AG20443 (cell line): ENCODE measurements around the gene GLRX.
"Not testable (repeated sequence)": the region's sequence is repeated elsewhere in the genome, so short reads cannot be mapped to it uniquely, and the experiment has no call there.

ENCODE experiments used
- DNase-seq: peaks from one replicate; pipeline ENCODE4 v3.0.0; 2012; ENCODE audit warnings: low spot score, mixed read lengths

GLRX gene

GRCh38 chr5:95822542-95823181 is at the start of gene GLRX:
Gene GLRX (minus strand): TSS chr5:95822726. CDS start chr5:95822662, 64 bp downstream.
- peak; percentile 88 for DNase-seq

DNA sequence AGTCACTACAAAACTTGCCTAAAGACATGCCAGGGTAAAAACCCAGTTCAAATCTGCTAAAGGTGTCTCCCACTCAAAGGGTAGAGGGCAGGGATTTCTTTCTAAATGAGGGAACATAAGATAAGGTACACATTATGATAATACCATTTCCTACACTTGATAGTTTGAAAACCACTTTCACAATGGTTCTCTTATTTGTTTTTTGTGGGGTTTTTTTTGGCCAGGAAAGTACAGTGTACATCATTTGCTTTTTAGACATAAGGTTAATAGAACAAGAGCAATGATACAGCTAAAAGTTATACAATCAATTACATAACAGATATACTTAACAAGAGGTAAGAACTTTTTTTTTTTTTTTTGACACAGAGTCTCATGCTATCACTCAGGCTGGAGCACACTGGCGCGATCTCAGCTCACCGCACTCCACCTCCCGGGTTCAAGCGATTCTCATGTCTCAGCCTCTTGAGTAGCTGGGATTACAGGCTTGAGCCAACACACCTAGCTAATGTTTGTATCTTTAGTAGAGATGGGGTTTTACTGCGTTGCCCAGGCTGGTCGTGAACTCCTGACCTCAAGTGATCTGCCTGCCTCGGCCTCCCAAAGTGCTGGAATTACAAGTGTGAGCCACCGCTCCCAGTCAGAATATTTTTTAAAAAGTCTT is 48.8 kb upstream of the GLRX start:
- no peak for DNase-seq

- DNase-seq = no peak
These were observed 47.7 kb upstream of the GLRX start for GRCh38 chr5:95870105-95870672.

- not testable (repeated sequence) for DNase-seq
These were observed 46.8 kb upstream of the GLRX start for GRCh38 chr5:95869173-95869855.

GRCh38 chr5:95868136-95868535 is 45.6 kb upstream of the GLRX start:
- no peak for DNase-seq

- no peak for DNase-seq
These were observed 44.0 kb upstream of the GLRX start for GRCh38 chr5:95866435-95867040.

GRCh38 chr5:95864944-95865504 is 42.5 kb upstream of the GLRX start:
- DNase-seq = no peak

DNA sequence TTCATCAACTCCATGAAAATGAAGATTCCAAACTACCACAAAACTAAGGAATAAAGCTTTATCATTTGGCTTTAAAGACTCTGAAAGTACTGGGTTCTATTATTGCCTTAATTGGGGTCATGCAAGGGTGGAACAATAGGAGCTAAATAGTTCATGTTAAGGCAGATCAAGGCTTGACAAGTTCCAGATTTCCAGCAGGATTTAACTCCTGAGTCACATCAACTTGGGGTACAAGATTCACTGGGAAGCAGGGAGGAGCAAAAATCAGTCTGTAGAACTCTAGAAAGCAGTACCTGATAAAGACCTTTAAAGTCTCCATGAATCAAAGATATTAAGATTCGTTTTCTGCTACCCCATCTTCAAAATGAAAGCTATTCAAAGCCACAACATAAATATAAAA is 41.9 kb upstream of the GLRX start:
- no peak for DNase-seq

GRCh38 chr5:95863383-95863757 is 40.8 kb upstream of the GLRX start:
- peak; percentile 64 for DNase-seq

DNA sequence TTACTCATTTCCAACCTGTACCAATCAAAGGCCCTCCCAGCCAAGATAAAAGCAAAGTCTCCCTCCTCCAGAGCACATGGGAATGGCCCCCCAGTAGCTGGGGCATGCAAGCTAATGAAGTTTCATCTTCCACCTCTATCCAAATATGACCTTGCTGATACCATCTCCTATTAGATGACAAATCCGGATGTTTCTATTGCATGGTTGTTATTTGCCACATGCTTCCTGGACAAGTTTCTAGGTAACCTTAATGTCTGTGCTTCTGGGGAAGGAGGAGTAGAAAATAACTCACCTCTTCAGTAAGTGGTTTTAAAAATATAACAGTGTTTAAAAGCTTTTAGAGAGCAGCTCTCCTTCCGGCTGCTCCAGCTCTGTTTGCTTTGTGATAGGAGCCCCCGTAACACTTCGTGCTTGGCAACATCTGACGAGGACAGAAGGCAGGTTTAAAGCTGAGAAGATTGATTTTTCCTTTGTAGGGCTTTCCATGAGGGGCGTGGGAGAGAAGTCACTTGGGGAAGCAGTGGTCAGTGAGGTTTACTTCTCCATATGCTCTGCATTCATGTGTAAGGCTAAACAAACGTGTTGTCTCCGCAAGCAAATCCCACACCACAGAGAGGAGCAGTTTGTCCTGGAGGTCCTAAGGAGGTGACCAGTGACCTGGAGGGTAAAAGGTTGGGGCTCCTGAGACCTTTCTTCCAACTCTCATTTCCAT is 40.3 kb upstream of the GLRX start:
- DNase-seq = no peak

GRCh38 chr5:95861864-95862561 is 39.5 kb upstream of the GLRX start:
- peak; percentile 45 for DNase-seq

- peak; percentile 77 for DNase-seq
These were observed 38.8 kb upstream of the GLRX start for GRCh38 chr5:95861221-95861863.

- no peak for DNase-seq
These were observed 37.1 kb upstream of the GLRX start for GRCh38 chr5:95859661-95860060.

DNA sequence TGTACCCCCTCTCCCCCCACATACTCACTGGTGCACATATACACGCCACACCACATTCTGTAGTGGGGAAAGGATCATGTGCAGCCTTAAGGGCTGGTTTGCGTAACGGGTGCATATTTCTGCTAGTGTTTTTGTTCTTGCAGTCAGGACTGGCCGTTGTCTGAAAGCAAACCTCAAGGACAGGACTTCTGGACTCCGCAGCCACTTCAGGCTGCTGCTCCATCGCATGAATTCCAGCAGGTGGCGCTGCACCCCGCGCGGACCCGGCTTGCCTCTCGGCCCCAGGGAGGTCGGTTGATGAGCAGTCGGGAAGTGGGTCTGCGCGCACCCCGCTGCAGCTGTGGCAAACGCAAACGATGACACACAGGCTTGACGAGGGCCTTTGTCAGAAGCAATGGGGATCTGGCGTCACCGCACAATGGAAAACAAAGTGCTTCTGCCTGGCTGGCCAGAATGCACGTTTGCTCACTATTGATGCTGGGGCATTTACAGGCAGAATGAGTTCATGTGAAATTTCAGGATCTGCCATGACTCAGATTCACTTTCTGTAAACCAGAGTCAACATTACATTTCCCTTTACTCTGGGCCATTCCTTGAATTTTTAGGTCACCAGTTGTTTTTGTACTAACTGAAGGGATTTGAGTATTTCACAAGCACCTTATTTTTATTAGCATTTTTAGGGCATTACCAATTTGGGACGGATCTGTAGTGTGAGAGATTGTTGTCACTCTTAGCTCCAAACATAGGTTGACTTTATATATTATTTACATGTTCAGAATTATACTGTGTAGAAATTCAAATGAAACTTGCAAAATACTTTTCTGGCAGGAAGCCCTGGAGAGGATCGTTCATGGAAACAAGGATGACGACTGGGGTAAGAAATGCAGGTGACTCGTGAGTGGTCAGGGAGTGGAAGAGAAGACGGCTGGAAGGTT is 36.4 kb upstream of the GLRX start:
- peak; percentile 90 for DNase-seq

DNA sequence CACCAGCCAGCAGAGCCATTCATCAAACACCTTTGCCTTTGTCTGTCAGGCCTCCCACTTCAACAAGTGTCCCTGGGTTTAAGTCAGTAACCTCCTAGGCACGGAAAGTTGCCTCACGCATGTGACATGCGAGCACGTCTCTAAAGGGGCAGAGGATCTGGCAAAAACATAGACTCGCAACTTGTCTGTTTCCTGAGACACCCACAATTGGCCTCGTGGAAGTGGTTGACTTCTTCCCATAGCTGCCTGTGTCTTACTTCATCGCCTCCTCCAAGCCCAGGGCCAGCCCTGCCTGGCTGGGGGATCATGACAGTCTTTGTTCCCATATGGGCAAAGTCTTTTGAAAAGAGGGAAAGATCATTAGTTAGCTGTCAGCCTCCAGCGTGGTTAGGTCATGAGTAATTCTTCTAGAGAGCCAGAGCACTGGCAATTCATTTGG is 35.5 kb upstream of the GLRX start:
- peak; percentile 86 for DNase-seq

GRCh38 chr5:95857185-95857945 is 34.8 kb upstream of the GLRX start:
- DNase-seq = no peak

DNA sequence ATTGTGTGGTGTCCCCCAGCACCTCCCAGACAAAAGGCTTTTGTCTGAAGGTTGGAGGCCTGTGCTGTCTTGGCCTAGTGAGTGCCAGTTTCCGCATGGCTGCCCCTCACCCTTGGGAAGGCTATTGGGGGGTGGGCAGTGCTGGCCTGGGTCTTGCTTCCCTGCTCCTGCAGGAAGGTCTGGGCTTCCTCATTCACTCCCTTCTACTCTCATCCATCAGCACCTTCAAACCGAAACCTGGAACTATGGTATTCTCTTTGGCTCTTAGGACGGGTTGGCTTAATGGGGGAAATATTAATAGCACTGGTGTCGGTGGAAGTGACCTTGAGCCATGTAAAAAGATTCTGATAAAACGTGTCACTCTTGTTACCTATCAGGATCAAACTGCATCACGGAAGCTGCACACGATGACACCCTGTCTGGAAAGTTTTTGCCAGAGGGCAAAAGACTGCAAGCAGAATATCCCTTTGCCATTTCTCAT is 34.0 kb upstream of the GLRX start:
- no peak for DNase-seq

GRCh38 chr5:95853490-95853889 is 31.0 kb upstream of the GLRX start:
- DNase-seq = no peak
